HG02870 (cell line): ENCODE data around the gene OR6K2.
"Not testable (repeated sequence)": the region's sequence is repeated elsewhere in the genome, so short reads cannot be mapped to it uniquely, and the experiment has no call there.

Experiments
- ATAC-seq: cut with Tn5 transposase; IDR thresholded peaks from one replicate; pipeline ENCODE4 v1.9.1; 2021; ENCODE audit warnings: mild to moderate bottlenecking, moderate library complexity; ENCODE audit not compliant: unreplicated experiment

The OR6K2 gene

GRCh38 chr1:158700552-158700951, at the start of gene OR6K2:
OR6K2 (minus strand) TSS chr1:158700652; CDS start chr1:158700652, 0 bp downstream.
- no peak for ATAC-seq

- ATAC-seq: no peak
Measured at GRCh38 chr1:158735848-158736247, 35.4 kb upstream of the OR6K2 start.

GRCh38 chr1:158732524-158732923, 32.1 kb upstream of the OR6K2 start:
- no peak for ATAC-seq

GRCh38 chr1:158731707-158732106, 31.3 kb upstream of the OR6K2 start:
- no peak for ATAC-seq

GRCh38 chr1:158730453-158730852, 30.0 kb upstream of the OR6K2 start:
- ATAC-seq: no peak

- ATAC-seq: no peak
Measured at GRCh38 chr1:158728510-158729225, 28.2 kb upstream of the OR6K2 start.

- ATAC-seq: no peak
Measured at GRCh38 chr1:158724442-158724841, 24.0 kb upstream of the OR6K2 start.

GRCh38 chr1:158720620-158721019, 20.2 kb upstream of the OR6K2 start, which contains the start of gene OR6K3:
OR6K3 (minus strand) TSS chr1:158720720; CDS start chr1:158718115, 2,605 bp downstream.
- no peak for ATAC-seq

GRCh38 chr1:158719664-158720063, 19.2 kb upstream of the OR6K2 start:
- no peak for ATAC-seq

GRCh38 chr1:158717344-158717743, 16.9 kb upstream of the OR6K2 start:
- no peak for ATAC-seq

- peak; percentile 51 for ATAC-seq
Measured at GRCh38 chr1:158716335-158716734, 15.9 kb upstream of the OR6K2 start.

- ATAC-seq: no peak
Measured at GRCh38 chr1:158714754-158715153, 14.3 kb upstream of the OR6K2 start.

- no peak for ATAC-seq
Measured at GRCh38 chr1:158711098-158711497, 10.6 kb upstream of the OR6K2 start.

- no peak for ATAC-seq
Measured at GRCh38 chr1:158706096-158706495, 5.6 kb upstream of the OR6K2 start.

GRCh38 chr1:158694596-158694995, 5.9 kb downstream of the OR6K2 start:
- ATAC-seq: no peak

- ATAC-seq: no peak
Measured at GRCh38 chr1:158692356-158692755, 8.1 kb downstream of the OR6K2 start.

- ATAC-seq: no peak
Measured at GRCh38 chr1:158691907-158692306, 8.5 kb downstream of the OR6K2 start.

- not testable (repeated sequence) for ATAC-seq
Measured at GRCh38 chr1:158691149-158691548, 9.3 kb downstream of the OR6K2 start.

GRCh38 chr1:158689875-158690274, 10.6 kb downstream of the OR6K2 start:
- no peak for ATAC-seq

- ATAC-seq: no peak
Measured at GRCh38 chr1:158689110-158689509, 11.3 kb downstream of the OR6K2 start.

GRCh38 chr1:158688343-158688742, 12.1 kb downstream of the OR6K2 start:
- ATAC-seq: not testable (repeated sequence)

GRCh38 chr1:158687037-158687436, 13.4 kb downstream of the OR6K2 start:
- no peak for ATAC-seq
